Thoracic aorta (tissue), 2 donors: ENCODE data around the gene TRPC4AP. TPM values are rescaled to one million over a fixed set of nuclear protein-coding genes. Genes with fewer than 3 reads are reported as not detected.
"Not testable (repeated sequence)": the region's sequence is repeated elsewhere in the genome, so short reads cannot be mapped to it uniquely, and the experiment has no call there.

Experiments
- ATAC-seq: fragments of 150-250 bp; one replicate; pipeline ENCODE4 v1.8.0; 2017; ENCODE audit warnings: low read depth; ENCODE audit not compliant: insufficient number of reproducible peaks, low FRiP score
- DNase-seq: peaks from one replicate; pipeline ENCODE4 v3.0.0-alpha.2; 2020; ENCODE audit warnings: low spot score
- H3K27ac ChIP-seq, 2 donors: fragments of 200-600 bp; sonication (generic); 1 replicate in 1 of 2; 2 replicates in 1 of 2; pipeline ENCODE4 v1.5.1; 2016; ENCODE audit warnings: mild to moderate bottlenecking in 2 of 2, moderate library complexity in 2 of 2
- H3K27me3 ChIP-seq: fragments of 200-600 bp; sonication (generic); replicated peaks from 2 replicates; pipeline ENCODE4 v1.6.0; 2016; ENCODE audit warnings: mild to moderate bottlenecking; ENCODE audit not compliant: insufficient read depth
- H3K36me3 ChIP-seq: fragments of 200-600 bp; sonication (generic); one replicate; pipeline ENCODE4 v1.5.1; 2016
- H3K4me1 ChIP-seq, 2 donors: fragments of 200-600 bp; sonication (generic); 1 replicate in 1 of 2; 2 replicates in 1 of 2; pipeline versions ENCODE4 v1.5.1 to v1.6.0; 2016; ENCODE audit warnings: low read depth in 2 of 2, mild to moderate bottlenecking in 1 of 2; ENCODE audit not compliant: control insufficient read depth in 1 of 2
- H3K4me3 ChIP-seq: fragments of 200-600 bp; sonication (generic); 2 replicates; pipeline ENCODE4 v1.5.1; 2016; ENCODE audit warnings: mild to moderate bottlenecking
- H3K9me3 ChIP-seq: fragments of 200-600 bp; sonication (generic); 2 replicates; pipeline ENCODE4 v1.5.1; 2016
- CTCF ChIP-seq: fragments of 200-600 bp; sonication (generic); IDR thresholded peaks from one replicate; pipeline ENCODE4 v1.5.1; 2019; ENCODE audit warnings: antibody characterized with exemption
- total RNA-seq, 2 donors: library from RNA; depleted of rRNA; stranded (reverse); fragments of >200 nt; gene quantifications; one replicate each; pipeline versions ENCODE4 v1.1.0 to v1.2.3, GENCODE V29; 2016

TRPC4AP gene
- total RNA-seq, 2 donors from 2014 or later = 65.8 to 73.6 TPM

GRCh38 chr20:35079472-35080347 is 12.9 kb downstream of the TRPC4AP start:
- Histone ChIP-seq H3K36me3 (peaks cover 19% of the 10 kb centered on the region), H3K27me3 (no peaks in the 10 kb centered on the region), H3K4me3 (peak overlapping the region; percentile 19), H3K27ac (no peak overlapping the region), H3K4me1 (peaks cover 19 to 40% of the 10 kb centered on the region in 2 donors), H3K9me3 (no peaks in the 10 kb centered on the region)
- DNase-seq (no peak), ATAC-seq (no peak)
- TF ChIP-seq CTCF = no peak

GRCh38 chr20:35077872-35078271 is 14.7 kb downstream of the TRPC4AP start:
- DNase-seq (no peak), ATAC-seq (no peak)
- Histone ChIP-seq H3K4me1 (peaks cover 14 to 34% of the 10 kb centered on the region in 2 donors), H3K27ac (no peak overlapping the region), H3K4me3 (no peak overlapping the region), H3K27me3 (no peaks in the 10 kb centered on the region), H3K36me3 (peaks cover 19% of the 10 kb centered on the region), H3K9me3 (no peaks in the 10 kb centered on the region)
- TF ChIP-seq CTCF = no peak

GRCh38 chr20:35077341-35077740 is 15.3 kb downstream of the TRPC4AP start:
- no peak overlapping the region for H3K4me3 ChIP-seq
- H3K4me1 ChIP-seq = peaks cover 14 to 29% of the 10 kb centered on the region in 2 donors
- TF ChIP-seq CTCF = no peak
- DNase-seq = no peak
- H3K27ac ChIP-seq = no peak overlapping the region
- no peaks in the 10 kb centered on the region for H3K27me3 ChIP-seq
- peaks cover 19% of the 10 kb centered on the region for H3K36me3 ChIP-seq
- no peaks in the 10 kb centered on the region for H3K9me3 ChIP-seq
- no peak for ATAC-seq

GRCh38 chr20:35071436-35072153 is 21.0 kb downstream of the TRPC4AP start:
- H3K9me3 ChIP-seq, H3K4me3 ChIP-seq, H3K27ac ChIP-seq, ATAC-seq, DNase-seq, H3K27me3 ChIP-seq: not testable (repeated sequence)
- H3K4me1 ChIP-seq = peaks cover 8 to 10% of the 10 kb centered on the region in 2 donors
- peaks cover 13% of the 10 kb centered on the region for H3K36me3 ChIP-seq

- Histone ChIP-seq H3K9me3 (no peaks in the 10 kb centered on the region), H3K4me1 (peaks cover 8 to 10% of the 10 kb centered on the region in 2 donors), H3K27ac (no peak overlapping the region), H3K27me3 (no peaks in the 10 kb centered on the region), H3K36me3 (peaks cover 10% of the 10 kb centered on the region), H3K4me3 (no peak overlapping the region)
- no peak for DNase-seq
- TF ChIP-seq CTCF = no peak
- no peak for ATAC-seq
These were observed 26.4 kb downstream of the TRPC4AP start for GRCh38 chr20:35066194-35066593.
